ENCODE results near the gene SLC6A1. TPM values are rescaled to one million over a fixed set of nuclear protein-coding genes. Genes with fewer than 3 reads are reported as not detected.

The SLC6A1 gene
- total and polyA plus RNA-seq, 2 of the 13 experiments (the other 11 are each of a cell fraction or from before 2014, with no cell fraction given), result not detected

DNA sequence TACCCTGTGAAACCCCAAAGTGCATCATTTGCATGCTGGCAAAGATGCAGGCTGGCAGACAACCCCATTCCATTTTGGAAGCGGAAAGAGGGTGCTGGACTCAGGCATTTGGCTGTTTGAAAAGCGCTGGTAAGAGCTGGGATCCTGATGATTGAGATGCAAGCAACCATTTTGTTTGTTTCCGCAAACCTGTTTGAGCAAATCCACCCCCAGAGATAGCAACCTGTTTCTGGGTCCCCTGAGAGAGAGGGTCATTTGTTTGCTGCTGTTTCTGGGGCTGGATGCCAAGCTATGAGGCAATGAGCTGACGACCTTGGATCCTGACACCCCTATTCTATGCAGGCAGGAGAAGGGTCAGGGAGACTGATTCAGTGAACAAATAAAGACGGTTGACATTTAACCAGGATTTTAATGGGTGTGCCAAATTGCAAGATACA lies 9.8 kb downstream of the SLC6A1 start (continued):
- TF ChIP-seq, protein P1, sequence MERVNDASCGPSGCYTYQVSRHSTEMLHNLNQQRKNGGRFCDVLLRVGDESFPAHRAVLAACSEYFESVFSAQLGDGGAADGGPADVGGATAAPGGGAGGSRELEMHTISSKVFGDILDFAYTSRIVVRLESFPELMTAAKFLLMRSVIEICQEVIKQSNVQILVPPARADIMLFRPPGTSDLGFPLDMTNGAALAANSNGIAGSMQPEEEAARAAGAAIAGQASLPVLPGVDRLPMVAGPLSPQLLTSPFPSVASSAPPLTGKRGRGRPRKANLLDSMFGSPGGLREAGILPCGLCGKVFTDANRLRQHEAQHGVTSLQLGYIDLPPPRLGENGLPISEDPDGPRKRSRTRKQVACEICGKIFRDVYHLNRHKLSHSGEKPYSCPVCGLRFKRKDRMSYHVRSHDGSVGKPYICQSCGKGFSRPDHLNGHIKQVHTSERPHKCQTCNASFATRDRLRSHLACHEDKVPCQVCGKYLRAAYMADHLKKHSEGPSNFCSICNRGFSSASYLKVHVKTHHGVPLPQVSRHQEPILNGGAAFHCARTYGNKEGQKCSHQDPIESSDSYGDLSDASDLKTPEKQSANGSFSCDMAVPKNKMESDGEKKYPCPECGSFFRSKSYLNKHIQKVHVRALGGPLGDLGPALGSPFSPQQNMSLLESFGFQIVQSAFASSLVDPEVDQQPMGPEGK (CRISPR knock-in tag; IDR thresholded peaks at IDR 0.05), result peak; percentile 32; the same call in 1 of the 2 replicates
- peak; percentile 59; the same call in 1 of the 2 replicates for TF ChIP-seq PHF21A (CRISPR knock-in tag; IDR thresholded peaks at IDR 0.05)
- TF ChIP-seq, protein P2, sequence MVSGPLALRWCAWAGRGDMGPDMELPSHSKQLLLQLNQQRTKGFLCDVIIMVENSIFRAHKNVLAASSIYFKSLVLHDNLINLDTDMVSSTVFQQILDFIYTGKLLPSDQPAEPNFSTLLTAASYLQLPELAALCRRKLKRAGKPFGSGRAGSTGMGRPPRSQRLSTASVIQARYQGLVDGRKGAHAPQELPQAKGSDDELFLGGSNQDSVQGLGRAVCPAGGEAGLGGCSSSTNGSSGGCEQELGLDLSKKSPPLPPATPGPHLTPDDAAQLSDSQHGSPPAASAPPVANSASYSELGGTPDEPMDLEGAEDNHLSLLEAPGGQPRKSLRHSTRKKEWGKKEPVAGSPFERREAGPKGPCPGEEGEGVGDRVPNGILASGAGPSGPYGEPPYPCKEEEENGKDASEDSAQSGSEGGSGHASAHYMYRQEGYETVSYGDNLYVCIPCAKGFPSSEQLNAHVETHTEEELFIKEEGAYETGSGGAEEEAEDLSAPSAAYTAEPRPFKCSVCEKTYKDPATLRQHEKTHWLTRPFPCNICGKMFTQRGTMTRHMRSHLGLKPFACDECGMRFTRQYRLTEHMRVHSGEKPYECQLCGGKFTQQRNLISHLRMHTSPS (CRISPR knock-in tag; IDR thresholded peaks at IDR 0.05; ENCODE audit: low read depth), result no peak
- TF ChIP-seq HNRNPH1 (optimal IDR thresholded peaks at IDR 0.05; ENCODE audit: low read depth, low read length), result no peak
- TF ChIP-seq KDM3A (CRISPR knock-in tag; IDR thresholded peaks at IDR 0.05; ENCODE audit: low read depth), result no peak
- no peak for TF ChIP-seq TRIM24 (CRISPR knock-in tag; IDR thresholded peaks at IDR 0.05)
- 0 out of 2 replicates have a peak, but pooled peaks have one; percentile 15 for TF ChIP-seq MED1 (CRISPR knock-in tag; IDR thresholded peaks at IDR 0.05)
- TF ChIP-seq ZFP1 (CRISPR knock-in tag; IDR thresholded peaks at IDR 0.05), result no peak
- no peak for TF ChIP-seq TERF1 (CRISPR knock-in tag; IDR thresholded peaks at IDR 0.05)
- TF ChIP-seq ZNF432 (CRISPR knock-in tag; IDR thresholded peaks at IDR 0.05; ENCODE audit: borderline replicate concordance), result no peak
- TF ChIP-seq HMG20A (CRISPR knock-in tag; IDR thresholded peaks at IDR 0.05; ENCODE audit: borderline replicate concordance), result peak; percentile 47; the same call in 1 of the 2 replicates
- peak; percentile 38; the same call in 1 of the 2 replicates for TF ChIP-seq HNF4G (IDR thresholded peaks at IDR 0.05; ENCODE audit: borderline replicate concordance, low read depth, low read length)
- no peak for TF ChIP-seq HNF4G (CRISPR knock-in tag; IDR thresholded peaks at IDR 0.05; ENCODE audit: borderline replicate concordance, low read depth)
- no peak for TF ChIP-seq ZNF17 (CRISPR knock-in tag; IDR thresholded peaks at IDR 0.05)
- TF ChIP-seq CHD4 (IDR thresholded peaks at IDR 0.05; ENCODE audit: borderline replicate concordance, low read length), result no peak
- no peak for TF ChIP-seq CREB1 (IDR thresholded peaks at IDR 0.05)
- peak; percentile 67 for TF ChIP-seq CREB1 (CRISPR knock-in tag; IDR thresholded peaks at IDR 0.05)
- TF ChIP-seq, protein P3, sequence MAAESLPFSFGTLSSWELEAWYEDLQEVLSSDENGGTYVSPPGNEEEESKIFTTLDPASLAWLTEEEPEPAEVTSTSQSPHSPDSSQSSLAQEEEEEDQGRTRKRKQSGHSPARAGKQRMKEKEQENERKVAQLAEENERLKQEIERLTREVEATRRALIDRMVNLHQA (CRISPR knock-in tag; IDR thresholded peaks at IDR 0.05), result no peak
- TF ChIP-seq ZNF891 (CRISPR knock-in tag; IDR thresholded peaks at IDR 0.05), result no peak
- peak; percentile 66 for TF ChIP-seq FOSL2 (CRISPR knock-in tag; IDR thresholded peaks at IDR 0.05)
- TF ChIP-seq, protein P4, sequence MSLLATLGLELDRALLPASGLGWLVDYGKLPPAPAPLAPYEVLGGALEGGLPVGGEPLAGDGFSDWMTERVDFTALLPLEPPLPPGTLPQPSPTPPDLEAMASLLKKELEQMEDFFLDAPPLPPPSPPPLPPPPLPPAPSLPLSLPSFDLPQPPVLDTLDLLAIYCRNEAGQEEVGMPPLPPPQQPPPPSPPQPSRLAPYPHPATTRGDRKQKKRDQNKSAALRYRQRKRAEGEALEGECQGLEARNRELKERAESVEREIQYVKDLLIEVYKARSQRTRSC (CRISPR knock-in tag; IDR thresholded peaks at IDR 0.05; ENCODE audit: low read depth), result no peak
- TF ChIP-seq, protein P5, sequence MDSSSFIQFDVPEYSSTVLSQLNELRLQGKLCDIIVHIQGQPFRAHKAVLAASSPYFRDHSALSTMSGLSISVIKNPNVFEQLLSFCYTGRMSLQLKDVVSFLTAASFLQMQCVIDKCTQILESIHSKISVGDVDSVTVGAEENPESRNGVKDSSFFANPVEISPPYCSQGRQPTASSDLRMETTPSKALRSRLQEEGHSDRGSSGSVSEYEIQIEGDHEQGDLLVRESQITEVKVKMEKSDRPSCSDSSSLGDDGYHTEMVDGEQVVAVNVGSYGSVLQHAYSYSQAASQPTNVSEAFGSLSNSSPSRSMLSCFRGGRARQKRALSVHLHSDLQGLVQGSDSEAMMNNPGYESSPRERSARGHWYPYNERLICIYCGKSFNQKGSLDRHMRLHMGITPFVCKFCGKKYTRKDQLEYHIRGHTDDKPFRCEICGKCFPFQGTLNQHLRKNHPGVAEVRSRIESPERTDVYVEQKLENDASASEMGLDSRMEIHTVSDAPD (CRISPR knock-in tag; IDR thresholded peaks at IDR 0.05), result 0 out of 2 replicates have a peak, but pooled peaks have one; percentile 44
- no peak for TF ChIP-seq FOXK1 (CRISPR knock-in tag; IDR thresholded peaks at IDR 0.05; ENCODE audit: borderline replicate concordance, low read depth)

Measured in HepG2 (cell line).